ENCODE measurements around the gene TCEA2.

The TCEA2 gene

DNA sequence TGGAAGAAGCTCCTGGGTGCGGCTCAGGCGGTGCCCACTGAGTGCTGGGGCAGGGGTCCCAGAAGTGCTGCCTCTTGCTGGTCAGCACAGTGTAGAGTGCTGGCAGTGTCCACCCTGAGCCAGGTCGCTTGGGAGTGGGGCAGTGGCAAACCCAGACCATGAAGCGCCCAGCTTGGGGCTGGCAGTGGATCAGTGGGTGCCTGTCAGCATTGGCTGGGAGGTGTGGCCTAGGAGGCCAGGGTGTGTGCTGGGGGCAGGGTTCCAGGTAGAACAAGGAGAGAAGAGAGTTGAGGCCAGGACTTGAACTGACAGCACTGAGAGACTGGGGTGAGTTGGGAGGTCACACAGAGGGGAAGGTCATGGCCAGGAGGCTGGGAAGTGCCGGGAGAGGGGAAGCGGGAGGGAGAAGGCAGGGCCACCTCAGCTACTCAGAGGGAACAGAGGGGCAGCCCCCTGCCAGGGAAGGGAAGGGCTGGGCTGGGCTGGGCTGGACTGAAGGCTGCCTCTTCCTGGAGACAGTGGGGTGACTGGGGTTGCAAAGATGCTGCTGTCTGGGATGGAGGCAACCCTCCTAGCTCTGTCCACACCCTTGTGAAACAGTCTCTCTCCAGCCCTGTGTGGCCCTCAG lies 4.1 kb downstream of the TCEA2 start:
- no peaks in the 10 kb centered on the region for H3K9me2 ChIP-seq (replicated peaks; ENCODE audit: insufficient read depth, low read length)
- H3K9ac ChIP-seq (ENCODE audit: low read length), result no peak overlapping the region
- no peaks in the 10 kb centered on the region for H3K9me3 ChIP-seq (ENCODE audit: insufficient read depth, low read length)
- no peaks in the 10 kb centered on the region for H3K79me2 ChIP-seq (ENCODE audit: insufficient read depth, low read length)
- no peak overlapping the region for H3K4me3 ChIP-seq (ENCODE audit: insufficient read depth, low read length, poor library complexity, severe bottlenecking)
- H3K36me3 ChIP-seq (ENCODE audit: low read length), result no peaks in the 10 kb centered on the region
- H3K27me3 ChIP-seq (ENCODE audit: low read length), result no peaks in the 10 kb centered on the region
- H4K20me1 ChIP-seq (ENCODE audit: low read depth, low read length), result no peaks in the 10 kb centered on the region
- no peak for TF ChIP-seq EZH2phosphoT487 (conservative IDR thresholded peaks at IDR 0.05; ENCODE audit: low read length)
- TF ChIP-seq, protein P1, sequence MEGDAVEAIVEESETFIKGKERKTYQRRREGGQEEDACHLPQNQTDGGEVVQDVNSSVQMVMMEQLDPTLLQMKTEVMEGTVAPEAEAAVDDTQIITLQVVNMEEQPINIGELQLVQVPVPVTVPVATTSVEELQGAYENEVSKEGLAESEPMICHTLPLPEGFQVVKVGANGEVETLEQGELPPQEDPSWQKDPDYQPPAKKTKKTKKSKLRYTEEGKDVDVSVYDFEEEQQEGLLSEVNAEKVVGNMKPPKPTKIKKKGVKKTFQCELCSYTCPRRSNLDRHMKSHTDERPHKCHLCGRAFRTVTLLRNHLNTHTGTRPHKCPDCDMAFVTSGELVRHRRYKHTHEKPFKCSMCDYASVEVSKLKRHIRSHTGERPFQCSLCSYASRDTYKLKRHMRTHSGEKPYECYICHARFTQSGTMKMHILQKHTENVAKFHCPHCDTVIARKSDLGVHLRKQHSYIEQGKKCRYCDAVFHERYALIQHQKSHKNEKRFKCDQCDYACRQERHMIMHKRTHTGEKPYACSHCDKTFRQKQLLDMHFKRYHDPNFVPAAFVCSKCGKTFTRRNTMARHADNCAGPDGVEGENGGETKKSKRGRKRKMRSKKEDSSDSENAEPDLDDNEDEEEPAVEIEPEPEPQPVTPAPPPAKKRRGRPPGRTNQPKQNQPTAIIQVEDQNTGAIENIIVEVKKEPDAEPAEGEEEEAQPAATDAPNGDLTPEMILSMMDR (IDR thresholded peaks at IDR 0.05; ENCODE audit: insufficient read depth, low read length, poor library complexity, severe bottlenecking), result no peak
- no peaks in the 10 kb centered on the region for H3F3A ChIP-seq (ENCODE audit: insufficient read depth)
- H3K27ac ChIP-seq (ENCODE audit: low read depth, low read length), result no peak overlapping the region
- no peak overlapping the region for H3K4me2 ChIP-seq (ENCODE audit: low read depth, low read length, poor library complexity, severe bottlenecking)
- H2AFZ ChIP-seq (ENCODE audit: low read depth, low read length, severe bottlenecking), result no peak overlapping the region

DNA sequence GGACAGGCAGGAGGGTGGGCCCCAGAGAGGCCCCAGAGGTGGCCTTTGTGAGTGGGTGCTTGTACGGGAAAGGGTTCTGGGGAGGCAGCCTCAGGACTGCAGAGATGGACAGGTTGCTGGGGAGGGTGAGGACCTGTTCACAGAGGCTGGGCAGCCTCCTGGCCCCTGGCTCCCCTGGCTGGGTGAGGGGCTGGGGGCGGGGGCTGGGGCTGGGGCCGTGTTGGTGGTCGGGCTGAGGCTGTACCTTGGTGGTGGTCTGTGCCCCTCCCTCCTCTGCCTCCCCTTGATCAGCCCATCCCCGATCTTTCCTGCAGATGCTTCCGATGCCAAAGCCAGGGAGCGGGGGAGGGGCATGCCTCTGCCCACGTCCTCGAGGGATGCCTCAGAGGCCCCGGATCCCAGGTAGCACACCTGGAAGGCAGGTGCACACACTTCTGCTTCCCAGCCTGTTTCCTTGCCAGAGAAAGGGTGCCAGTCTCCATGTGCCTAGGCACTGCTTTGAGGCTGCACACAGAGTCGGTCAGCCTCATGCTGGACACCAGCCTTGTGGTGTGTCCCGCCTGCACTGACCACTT lies 4.8 kb downstream of the TCEA2 start:
- Histone ChIP-seq H3K4me2 (ENCODE audit: low read depth, low read length, poor library complexity, severe bottlenecking) (no peak overlapping the region), H3K27me3 (ENCODE audit: low read length) (no peaks in the 10 kb centered on the region), H3K9me3 (ENCODE audit: insufficient read depth, low read length) (no peaks in the 10 kb centered on the region), H3K9ac (ENCODE audit: low read length) (no peak overlapping the region), H4K20me1 (ENCODE audit: low read depth, low read length) (no peaks in the 10 kb centered on the region), H3K36me3 (ENCODE audit: low read length) (no peaks in the 10 kb centered on the region), H3K27ac (ENCODE audit: low read depth, low read length) (no peak overlapping the region), H3K9me2 (replicated peaks; ENCODE audit: insufficient read depth, low read length) (no peaks in the 10 kb centered on the region), H3K4me3 (ENCODE audit: insufficient read depth, low read length, poor library complexity, severe bottlenecking) (no peak overlapping the region), H3F3A (ENCODE audit: insufficient read depth) (no peaks in the 10 kb centered on the region), H2AFZ (ENCODE audit: low read depth, low read length, severe bottlenecking) (no peak overlapping the region), H3K79me2 (ENCODE audit: insufficient read depth, low read length) (no peaks in the 10 kb centered on the region)
- TF ChIP-seq, protein P1 (IDR thresholded peaks at IDR 0.05; ENCODE audit: insufficient read depth, low read length, poor library complexity, severe bottlenecking), result no peak
- TF ChIP-seq EZH2phosphoT487 (conservative IDR thresholded peaks at IDR 0.05; ENCODE audit: low read length), result no peak

GRCh38 chr20:64068386-64069208 lies 5.6 kb downstream of the TCEA2 start:
- TF ChIP-seq, protein P1 (IDR thresholded peaks at IDR 0.05; ENCODE audit: insufficient read depth, low read length, poor library complexity, severe bottlenecking), result no peak
- TF ChIP-seq EZH2phosphoT487 (conservative IDR thresholded peaks at IDR 0.05; ENCODE audit: low read length), result no peak
- no peaks in the 10 kb centered on the region for H4K20me1 ChIP-seq (ENCODE audit: low read depth, low read length)
- H3K79me2 ChIP-seq (ENCODE audit: insufficient read depth, low read length), result no peaks in the 10 kb centered on the region
- no peak overlapping the region for H3K4me2 ChIP-seq (ENCODE audit: low read depth, low read length, poor library complexity, severe bottlenecking)
- H3K27me3 ChIP-seq (ENCODE audit: low read length), result no peaks in the 10 kb centered on the region
- no peaks in the 10 kb centered on the region for H3K36me3 ChIP-seq (ENCODE audit: low read length)
- no peak overlapping the region for H3K9ac ChIP-seq (ENCODE audit: low read length)
- H3F3A ChIP-seq (ENCODE audit: insufficient read depth), result no peaks in the 10 kb centered on the region
- no peak overlapping the region for H3K27ac ChIP-seq (ENCODE audit: low read depth, low read length)
- H3K9me3 ChIP-seq (ENCODE audit: insufficient read depth, low read length), result no peaks in the 10 kb centered on the region
- no peak overlapping the region for H3K4me3 ChIP-seq (ENCODE audit: insufficient read depth, low read length, poor library complexity, severe bottlenecking)
- no peaks in the 10 kb centered on the region for H3K9me2 ChIP-seq (replicated peaks; ENCODE audit: insufficient read depth, low read length)
- no peak overlapping the region for H2AFZ ChIP-seq (ENCODE audit: low read depth, low read length, severe bottlenecking)
